ENCODE data around the gene ILDR1.

GRCh38 chr3:122021811-122022401 lies at the start of gene ILDR1:
- TF ChIP-seq CTCF (IDR thresholded peaks at IDR 0.05), result no peak
- no peak for TF ChIP-seq POLR2AphosphoS5 (IDR thresholded peaks at IDR 0.05)
- no peak for TF ChIP-seq EP300 (IDR thresholded peaks at IDR 0.05)
